Esophagus muscularis mucosa (tissue), 3 donors: ENCODE results near the gene TTC12.

ENCODE experiments used
- CTCF ChIP-seq, 3 experiments: fragments of 200-600 bp in 2 of 3; fragments of 450-650 bp in 1 of 3; sonication (generic) in 2 of 3; IDR thresholded peaks; one replicate each; pipeline ENCODE4 v1.5.1; 2017 to 2019; ENCODE audit warnings: antibody characterized with exemption in 3 of 3, mild to moderate bottlenecking in 2 of 3, moderate library complexity in 1 of 3
- EP300 ChIP-seq: sonication (generic); formaldehyde crosslinking; IDR thresholded peaks from one replicate; pipeline ENCODE4 v1.6.1; 2017; ENCODE audit warnings: antibody characterized with exemption

GRCh38 chr11:113405724-113406478, 91.5 kb downstream of the TTC12 start:
- TF ChIP-seq EP300 (no peak), CTCF (IDR thresholded peaks at IDR 0.05) (no peak)
